EH (cell line): ENCODE data around the gene TRIM24.
A peak's percentile ranks its signal among the peaks of the same experiment; 100 is the strongest.
"Not testable (repeated sequence)": the region's sequence is repeated elsewhere in the genome, so short reads cannot be mapped to it uniquely, and the experiment has no call there.

Experiments
- DNase-seq: peaks from one replicate; pipeline ENCODE4 v3.0.0-alpha.2; 2015; ENCODE audit warnings: low read depth

Gene TRIM24

GRCh38 chr7:138460176-138460648 is at the start of gene TRIM24:
Gene TRIM24 (plus strand): TSS chr7:138460259. CDS start chr7:138460549, 290 bp downstream.
- no peak for DNase-seq

GRCh38 chr7:138412077-138412476 is 48.0 kb upstream of the TRIM24 start:
- DNase-seq, result not testable (repeated sequence)

GRCh38 chr7:138412921-138413320 is 47.1 kb upstream of the TRIM24 start:
- DNase-seq, result not testable (repeated sequence)

GRCh38 chr7:138417078-138417700 is 42.9 kb upstream of the TRIM24 start:
- DNase-seq, result no peak

- no peak for DNase-seq
Observed at GRCh38 chr7:138417764-138418163, 42.3 kb upstream of the TRIM24 start.

GRCh38 chr7:138418403-138418802 is 41.7 kb upstream of the TRIM24 start:
- DNase-seq, result not testable (repeated sequence)

- no peak for DNase-seq
Observed at GRCh38 chr7:138425026-138425425, 35.0 kb upstream of the TRIM24 start.

GRCh38 chr7:138429577-138430250 is 30.3 kb upstream of the TRIM24 start:
- DNase-seq, result no peak

- DNase-seq, result no peak
Observed at GRCh38 chr7:138431517-138431916, 28.5 kb upstream of the TRIM24 start.

GRCh38 chr7:138433583-138434443 is 26.2 kb upstream of the TRIM24 start:
- DNase-seq, result no peak

GRCh38 chr7:138434597-138435019 is 25.5 kb upstream of the TRIM24 start:
- DNase-seq, result no peak

GRCh38 chr7:138435231-138435919 is 24.7 kb upstream of the TRIM24 start:
- DNase-seq, result no peak

GRCh38 chr7:138436388-138436787 is 23.7 kb upstream of the TRIM24 start:
- DNase-seq, result no peak

- DNase-seq, result no peak
Observed at GRCh38 chr7:138440460-138440859, 19.6 kb upstream of the TRIM24 start.

GRCh38 chr7:138442822-138443221 is 17.2 kb upstream of the TRIM24 start:
- DNase-seq, result no peak

GRCh38 chr7:138449580-138449979 is 10.5 kb upstream of the TRIM24 start:
- DNase-seq, result no peak

- no peak for DNase-seq
Observed at GRCh38 chr7:138455609-138456008, 4.5 kb upstream of the TRIM24 start.

GRCh38 chr7:138456220-138456619 is 3.8 kb upstream of the TRIM24 start:
- DNase-seq, result no peak

GRCh38 chr7:138458576-138459412 is 1.3 kb upstream of the TRIM24 start:
- DNase-seq, result no peak

GRCh38 chr7:138459413-138460175 is 465 bp upstream of the TRIM24 start:
- DNase-seq, result peak; percentile 97
